Measurements from ENCODE around the gene PLCB4.

GRCh38 chr20:9353180-9353915, 284.5 kb downstream of the PLCB4 start:
- TF ChIP-seq POLR2AphosphoS5 (IDR thresholded peaks at IDR 0.05; ENCODE audit: low read depth, low read length) (no peak), SIN3A (IDR thresholded peaks at IDR 0.05; ENCODE audit: borderline replicate concordance, insufficient read depth, low read length) (no peak), TAF1 (IDR thresholded peaks at IDR 0.05; ENCODE audit: borderline replicate concordance, insufficient read depth, low read length) (no peak), REST (IDR thresholded peaks at IDR 0.05; ENCODE audit: insufficient read depth in 1 of 2, low read depth in 2 of 2, low read length in 2 of 2) (peak in 1 of 2 experiments; percentile 78; a peak in 2 of 4 replicates)

All from PFSK-1 (cell line).